B cell (primary cell): ENCODE data around the gene PLA2G2D. TPM values are rescaled to one million over a fixed set of nuclear protein-coding genes. Genes with fewer than 3 reads are reported as not detected.

Experiments used
- ATAC-seq: fragments of 200-7000 bp; cut with Tn5 transposase; one replicate; pipeline ENCODE4 v1.10.0; 2021; ENCODE audit warnings: low read depth, mild to moderate bottlenecking, moderate number of reproducible peaks, moderate library complexity
- CTCF ChIA-PET: fragments of 350-600 bp; sonication (Branson Sonifier 250); formaldehyde crosslinking; loops from one replicate; lab custom pipeline; 2021; ENCODE audit warnings: antibody characterized with exemption, inconsistent platforms; lab: Charles Lee
- POLR2A ChIA-PET: fragments of 350-600 bp; sonication (Branson Sonifier 250); formaldehyde crosslinking; loops from one replicate; lab custom pipeline; 2021; ENCODE audit warnings: antibody characterized with exemption; lab: Charles Lee
- DNase-seq: peaks from one replicate; pipeline ENCODE4 v3.0.0; 2013
- H2AFZ ChIP-seq: 2 replicates; pipeline ENCODE4 v1.6.1; 2012; ENCODE audit warnings: mild to moderate bottlenecking, low read depth, low read length; ENCODE audit not compliant: insufficient read depth, poor library complexity, severe bottlenecking
- H3K27ac ChIP-seq, 2 donors: 1 replicate in 1 of 2; 2 replicates in 1 of 2; pipeline ENCODE4 v1.5.1; 2012 to 2013; ENCODE audit warnings: low read length in 2 of 2, mild to moderate bottlenecking in 2 of 2, moderate library complexity in 1 of 2
- H3K27me3 ChIP-seq, 4 experiments: fragments of 200-600 bp in 1 of 4; sonication (generic) in 1 of 4; replicated peaks in 1 of 4; 1 replicate in 2 of 4; 2 replicates in 2 of 4; pipeline versions ENCODE4 v1.6.1 to v1.7.0; 2013 to 2016; ENCODE audit warnings: low read length in 3 of 4, mild to moderate bottlenecking in 2 of 4, mixed read lengths in 1 of 4, moderate library complexity in 1 of 4; ENCODE audit not compliant: insufficient read depth in 4 of 4, control insufficient read depth in 3 of 4; ENCODE audit errors: control extremely low read depth in 1 of 4
- H3K36me3 ChIP-seq, 2 experiments: replicated peaks in 1 of 2; 1 replicate in 1 of 2; 2 replicates in 1 of 2; pipeline versions ENCODE4 v1.6.1 to v1.7.1; 2013; ENCODE audit warnings: low read length in 1 of 2; ENCODE audit not compliant: insufficient read depth in 2 of 2, control insufficient read depth in 1 of 2; ENCODE audit errors: control extremely low read depth in 1 of 2, extremely low read depth in 1 of 2
- H3K4me1 ChIP-seq, 2 donors: fragments of 200-600 bp in 1 of 2; sonication (generic) in 1 of 2; 1 replicate in 1 of 2; 2 replicates in 1 of 2; pipeline versions ENCODE4 v1.5.1 to v1.6.1; 2013 to 2017; ENCODE audit warnings: low read length in 2 of 2; ENCODE audit not compliant: control insufficient read depth in 2 of 2, insufficient read depth in 2 of 2
- H3K4me2 ChIP-seq: replicated peaks from 2 replicates; pipeline ENCODE3; 2012; ENCODE audit warnings: mild to moderate bottlenecking, low read depth, low read length; ENCODE audit not compliant: poor library complexity, severe bottlenecking
- H3K4me3 ChIP-seq, 5 experiments: fragments of 200-600 bp in 1 of 5; sonication (generic) in 1 of 5; 1 replicate in 3 of 5; 2 replicates in 2 of 5; pipeline versions ENCODE4 v1.5.1 to v1.7.0; 2011 to 2016; ENCODE audit warnings: low read length in 4 of 5, mild to moderate bottlenecking in 4 of 5, low read depth in 2 of 5, control low read depth in 1 of 5, moderate library complexity in 1 of 5; ENCODE audit not compliant: insufficient read depth in 1 of 5; ENCODE audit errors: control extremely low read depth in 1 of 5, extremely low read depth in 1 of 5
- H3K79me2 ChIP-seq: fragments of 200-600 bp; sonication (generic); one replicate; pipeline ENCODE4 v1.6.0; 2016; ENCODE audit warnings: low read length; ENCODE audit not compliant: control insufficient read depth, insufficient read depth
- H3K9ac ChIP-seq: fragments of 200-600 bp; sonication (generic); 2 replicates; pipeline ENCODE4 v1.6.1; 2017; ENCODE audit warnings: mild to moderate bottlenecking, low read length, moderate library complexity
- H3K9me3 ChIP-seq, 3 donors: one replicate each; pipeline versions ENCODE4 v1.6.1 to v1.7.1; 2013; ENCODE audit warnings: low read length in 2 of 3; ENCODE audit not compliant: control insufficient read depth in 2 of 3, insufficient read depth in 1 of 3; ENCODE audit errors: control extremely low read depth in 1 of 3
- H4K20me1 ChIP-seq: 2 replicates; pipeline ENCODE4 v1.6.0; 2012; ENCODE audit warnings: mild to moderate bottlenecking, low read length; ENCODE audit not compliant: insufficient read depth, control insufficient read depth, poor library complexity, severe bottlenecking
- H3K27ac Mint-ChIP-seq: one replicate; pipeline ENCODE4 v1.8.0; 2021; ENCODE audit warnings: mixed read lengths
- H3K27me3 Mint-ChIP-seq: one replicate; pipeline ENCODE4 v1.8.0; 2021; ENCODE audit warnings: mixed read lengths
- H3K4me1 Mint-ChIP-seq: one replicate; pipeline ENCODE4 v1.8.0; 2021; ENCODE audit warnings: mixed read lengths
- H3K4me3 Mint-ChIP-seq: one replicate; pipeline ENCODE4 v1.8.0; 2021; ENCODE audit warnings: mixed read lengths
- H3K9me3 Mint-ChIP-seq: one replicate; pipeline ENCODE4 v1.8.0; 2022; ENCODE audit warnings: mixed read lengths; ENCODE audit not compliant: insufficient read depth
- EZH2 ChIP-seq: IDR thresholded peaks from 2 replicates; pipeline ENCODE4 v1.6.1; 2012; ENCODE audit warnings: borderline replicate concordance, low read depth, mild to moderate bottlenecking, moderate library complexity, low read length; ENCODE audit not compliant: insufficient read depth, poor library complexity, severe bottlenecking
- WGBS: methylation state at CpG from one replicate; pipeline ENCODE4 v1.1.5; 2013; ENCODE audit warnings: missing lambda C conversion rate; ENCODE audit not compliant: insufficient coverage; 5-methylcytosine and 5-hydroxymethylcytosine counted together
- intact Hi-C: fragments of 100-400 bp; cut with micrococcal nuclease; formaldehyde crosslinking; loops from one replicate; pipeline ENCODE4 v1.10.0; 2022
- polyA plus RNA-seq: library from polyadenylated mRNA; depleted of rRNA; stranded (reverse); fragments of >200 nt; gene quantifications from 2 replicates; pipeline ENCODE4 v1.2.3, GENCODE V29; 2012
- total RNA-seq, 2 donors: library from RNA; stranded (reverse); fragments of 120-200 nt in 1 of 2; gene quantifications; 1 replicate in 1 of 2; 2 replicates in 1 of 2; pipeline versions ENCODE4 v1.2.3 to v1.2.4, GENCODE V29; 2013 to 2022
- TF ChIP-seq, protein P1 (sequence below): fragments of 200-600 bp; IDR thresholded peaks from one replicate; pipeline ENCODE4 v1.8.0; 2022; ENCODE audit warnings: antibody characterized with exemption, mild to moderate bottlenecking

Gene PLA2G2D
- total and polyA plus RNA-seq, 2 donors (not counting 1 experiment from before 2014, with no cell fraction given) = 2.3 to 2.8 TPM

DNA sequence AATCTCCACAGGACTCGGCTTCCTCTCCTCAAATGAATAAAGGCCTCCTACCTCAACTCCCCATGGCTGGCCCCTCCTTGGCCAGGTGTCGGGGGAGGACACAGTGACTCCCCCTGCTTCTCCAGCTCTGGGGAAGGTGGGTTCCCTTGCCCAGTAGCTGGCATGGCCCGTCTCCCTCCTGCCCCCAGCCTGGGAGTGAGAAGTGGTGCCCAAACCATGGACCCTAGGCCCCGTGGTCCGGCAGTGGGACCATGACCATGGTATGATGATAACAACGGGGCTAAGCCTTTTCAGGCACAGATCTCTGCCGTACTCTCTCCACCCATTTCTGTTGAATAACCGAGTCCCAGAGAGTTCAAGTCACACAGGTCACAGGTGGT lies 31.0 kb upstream of the PLA2G2D start:
- Mint-ChIP-seq H3K4me3 (no peak overlapping the region), H3K9me3 (no peaks in the 10 kb centered on the region), H3K27ac (no peak overlapping the region), H3K27me3 (no peaks in the 10 kb centered on the region), H3K4me1 (peaks cover 20% of the 10 kb centered on the region)
- H3K27me3 ChIP-seq = no peaks in the 10 kb centered on the region
- ChIA-PET POLR2A (interaction anchor here (0.7 kb wide), 1 partner anchor 237 kb away, joined by 5 read pairs; no protein-coding TSS in a partner anchor), CTCF (interaction anchor here (1.5 to 6.4 kb wide), 6 partner anchors 44 to 343 kb away, joined by 5 to 126 read pairs (median 58); no protein-coding TSS in a partner anchor)
- no peaks in the 10 kb centered on the region for H4K20me1 ChIP-seq
- no peak for TF ChIP-seq EZH2
- TF ChIP-seq, protein P1, sequence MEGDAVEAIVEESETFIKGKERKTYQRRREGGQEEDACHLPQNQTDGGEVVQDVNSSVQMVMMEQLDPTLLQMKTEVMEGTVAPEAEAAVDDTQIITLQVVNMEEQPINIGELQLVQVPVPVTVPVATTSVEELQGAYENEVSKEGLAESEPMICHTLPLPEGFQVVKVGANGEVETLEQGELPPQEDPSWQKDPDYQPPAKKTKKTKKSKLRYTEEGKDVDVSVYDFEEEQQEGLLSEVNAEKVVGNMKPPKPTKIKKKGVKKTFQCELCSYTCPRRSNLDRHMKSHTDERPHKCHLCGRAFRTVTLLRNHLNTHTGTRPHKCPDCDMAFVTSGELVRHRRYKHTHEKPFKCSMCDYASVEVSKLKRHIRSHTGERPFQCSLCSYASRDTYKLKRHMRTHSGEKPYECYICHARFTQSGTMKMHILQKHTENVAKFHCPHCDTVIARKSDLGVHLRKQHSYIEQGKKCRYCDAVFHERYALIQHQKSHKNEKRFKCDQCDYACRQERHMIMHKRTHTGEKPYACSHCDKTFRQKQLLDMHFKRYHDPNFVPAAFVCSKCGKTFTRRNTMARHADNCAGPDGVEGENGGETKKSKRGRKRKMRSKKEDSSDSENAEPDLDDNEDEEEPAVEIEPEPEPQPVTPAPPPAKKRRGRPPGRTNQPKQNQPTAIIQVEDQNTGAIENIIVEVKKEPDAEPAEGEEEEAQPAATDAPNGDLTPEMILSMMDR = no peak
- no peak overlapping the region for H2AFZ ChIP-seq
- H3K27ac ChIP-seq = no peak overlapping the region
- no peak overlapping the region for H3K4me3 ChIP-seq
- no peak overlapping the region for H3K4me2 ChIP-seq
- H3K79me2 ChIP-seq = no peaks in the 10 kb centered on the region
- ATAC-seq (no peak), DNase-seq (no peak)
- H3K36me3 ChIP-seq = no peaks in the 10 kb centered on the region
- WGBS = 93% methylated on average over 7 of the region's 8 CpGs
- no peak overlapping the region for H3K9ac ChIP-seq
- intact Hi-C loops = no loop called here
- peaks cover 5 to 15% of the 10 kb centered on the region in 2 donors for H3K4me1 ChIP-seq
- no peaks in the 10 kb centered on the region for H3K9me3 ChIP-seq

DNA sequence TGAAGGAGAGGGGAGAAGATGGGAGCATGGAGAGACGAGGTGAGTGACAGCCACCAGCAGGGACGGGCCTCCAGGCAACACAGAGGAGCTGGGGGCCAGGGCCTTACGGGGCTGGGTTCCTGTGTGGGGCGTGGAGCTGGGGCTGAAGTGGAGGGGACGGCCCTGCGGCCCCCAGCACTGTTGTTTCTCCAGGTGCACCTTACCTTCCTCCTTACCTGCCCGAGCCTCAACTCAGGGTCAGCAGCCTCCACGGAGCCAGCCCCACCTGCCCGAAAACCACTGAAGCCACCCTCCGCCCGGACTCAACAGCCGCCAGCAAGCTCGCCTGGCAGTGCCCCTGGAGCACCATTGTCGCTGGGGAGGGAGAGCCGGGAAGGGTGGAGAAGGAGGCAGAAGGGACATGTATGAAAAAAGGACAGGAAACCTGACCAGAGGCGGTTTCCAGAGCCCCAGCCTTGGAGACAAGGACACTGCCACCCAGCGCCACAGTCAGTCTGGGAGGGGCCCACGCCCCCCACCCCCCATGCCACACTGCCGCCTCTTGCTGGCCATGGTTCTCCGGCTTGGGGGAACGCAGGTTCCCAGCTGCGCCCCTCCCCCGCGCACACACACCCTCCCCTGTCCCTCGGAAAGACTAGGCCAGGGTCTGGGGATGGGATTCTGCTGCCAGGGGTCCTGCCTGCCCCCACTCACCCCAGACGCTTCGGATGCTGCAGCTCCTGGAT lies 30.4 kb upstream of the PLA2G2D start:
- H3K9ac ChIP-seq = no peak overlapping the region

More for the DNA sequence above, 30.4 kb upstream of the PLA2G2D start:
- no peak for DNase-seq
- H2AFZ ChIP-seq = no peak overlapping the region
- H3K4me3 ChIP-seq = no peak overlapping the region
- no peak overlapping the region for H3K4me2 ChIP-seq
- H3K9me3 ChIP-seq = no peaks in the 10 kb centered on the region
- POLR2A ChIA-PET = interaction anchor here (0.7 kb wide), 1 partner anchor 236 kb away, joined by 5 read pairs; no protein-coding TSS in a partner anchor
- no peaks in the 10 kb centered on the region for H3K27me3 ChIP-seq
- no peaks in the 10 kb centered on the region for H3K79me2 ChIP-seq
- no peaks in the 10 kb centered on the region for H4K20me1 ChIP-seq
- H3K4me1 Mint-ChIP-seq = peaks cover 19% of the 10 kb centered on the region
- no peak for ATAC-seq
- H3K36me3 ChIP-seq = no peaks in the 10 kb centered on the region
- H3K9me3 Mint-ChIP-seq = no peaks in the 10 kb centered on the region
- 88% methylated on average over 21 of the region's 27 CpGs for WGBS
- no peak overlapping the region for H3K4me3 Mint-ChIP-seq
- peaks cover 5 to 15% of the 10 kb centered on the region in 2 donors for H3K4me1 ChIP-seq
- TF ChIP-seq, protein P1 = no peak
- TF ChIP-seq EZH2 = no peak
- intact Hi-C loops = no loop called here
- no peak overlapping the region for H3K27ac ChIP-seq
- H3K27ac Mint-ChIP-seq = no peak overlapping the region
- H3K27me3 Mint-ChIP-seq = no peaks in the 10 kb centered on the region
- CTCF ChIA-PET = interaction anchor here (4.3 to 6.4 kb wide), 3 partner anchors 49 to 231 kb away, joined by 58 to 126 read pairs (median 105); no protein-coding TSS in a partner anchor
